ENCODE results near the gene STRAP.

- TF ChIP-seq CTCF (IDR thresholded peaks at IDR 0.05 in 8 of 11, conservative IDR thresholded peaks at IDR 0.05 in 3 of 11) (no peak), POLR2AphosphoS5 (IDR thresholded peaks at IDR 0.05) (no peak), POLR2A (IDR thresholded peaks at IDR 0.05) (no peak)
Observed at GRCh38 chr12:15868186-15868585, 14.0 kb upstream of the STRAP start.

Measured in spleen (tissue), 7 donors.